Nephron (organoid): ENCODE measurements around the gene BAZ2B.

Experiments
- H3K27ac Mint-ChIP-seq, 3 experiments: 2 replicates each; pipeline ENCODE4 v1.8.0; 2020; ENCODE audit warnings: mixed read lengths in 3 of 3, mild to moderate bottlenecking in 2 of 3, moderate library complexity in 1 of 3
- H3K27me3 Mint-ChIP-seq: 2 replicates; pipeline ENCODE4 v1.8.0; 2021; ENCODE audit warnings: low read depth, mild to moderate bottlenecking, moderate library complexity, mixed read lengths
- H3K36me3 Mint-ChIP-seq: 2 replicates; pipeline ENCODE4 v1.8.0; 2020; ENCODE audit warnings: low read depth, mixed read lengths
- H3K4me1 Mint-ChIP-seq: 2 replicates; pipeline ENCODE4 v1.8.0; 2020; ENCODE audit warnings: mixed read lengths
- H3K4me3 Mint-ChIP-seq, 3 experiments: 2 replicates each; pipeline ENCODE4 v1.8.0; 2020; ENCODE audit warnings: mild to moderate bottlenecking in 3 of 3, mixed read lengths in 3 of 3, moderate library complexity in 2 of 3
- H3K9me3 Mint-ChIP-seq: 2 replicates; pipeline ENCODE4 v1.8.0; 2020; ENCODE audit warnings: mixed read lengths
- CTCF ChIP-seq, 3 experiments: fragments of 200-600 bp; sonication (generic); IDR thresholded peaks; one replicate each; pipeline ENCODE4 v1.5.0; 2021; ENCODE audit warnings: antibody characterized with exemption in 3 of 3; ENCODE audit not compliant: unreplicated experiment in 3 of 3

The BAZ2B gene

DNA sequence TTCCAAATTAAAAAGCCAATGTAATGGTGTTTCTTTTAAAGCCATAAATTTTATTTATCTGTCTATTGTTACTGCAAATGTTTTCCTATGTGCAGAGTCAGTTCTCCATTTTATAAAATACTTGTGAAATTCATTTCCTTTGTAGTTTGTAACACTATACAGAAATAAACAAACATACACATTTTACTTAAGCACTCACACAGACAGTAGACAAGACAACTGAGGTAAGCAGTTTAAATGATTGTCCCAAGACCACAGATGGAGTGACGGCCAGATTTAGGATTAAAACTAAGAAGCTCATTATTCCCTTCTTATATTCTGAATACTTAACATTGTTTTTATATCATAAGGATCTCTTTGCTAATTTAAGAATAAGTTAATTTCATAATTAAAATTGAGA, 100.9 kb downstream of the BAZ2B start:
- H3K4me1 Mint-ChIP-seq = peaks cover 21% of the 10 kb centered on the region
- peaks cover 9% of the 10 kb centered on the region for H3K36me3 Mint-ChIP-seq
- H3K27me3 Mint-ChIP-seq = no peaks in the 10 kb centered on the region
- H3K9me3 Mint-ChIP-seq = no peaks in the 10 kb centered on the region
- no peak for TF ChIP-seq CTCF (IDR thresholded peaks at IDR 0.05; ENCODE audit: unreplicated experiment in 3 of 3)
- peak overlapping the region; percentile 50 to 92 (median 84) for H3K27ac Mint-ChIP-seq
- peak overlapping the region; percentile 58 to 83 (median 72) for H3K4me3 Mint-ChIP-seq

DNA sequence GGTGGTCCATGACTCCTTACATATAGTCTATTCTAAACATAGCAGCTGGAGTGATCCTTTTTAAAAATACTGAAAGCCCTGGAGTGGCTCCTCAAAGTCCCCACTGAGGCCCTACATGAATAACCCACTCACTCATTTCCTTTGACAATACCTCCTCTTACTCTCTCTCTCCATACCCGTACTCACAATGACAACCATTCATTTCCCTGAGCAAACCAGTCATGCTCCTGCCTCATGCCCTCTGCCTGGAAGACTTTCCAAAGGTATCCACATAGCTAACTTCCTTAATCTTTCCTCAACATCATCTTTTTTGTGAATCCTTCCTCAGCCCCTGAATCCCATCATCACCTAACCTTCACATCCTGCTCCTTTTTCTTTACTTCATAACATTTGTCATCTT, 102.6 kb downstream of the BAZ2B start:
- H3K9me3 Mint-ChIP-seq = no peaks in the 10 kb centered on the region
- H3K27me3 Mint-ChIP-seq = no peaks in the 10 kb centered on the region
- H3K36me3 Mint-ChIP-seq = peaks cover 4% of the 10 kb centered on the region
- peaks cover 21% of the 10 kb centered on the region for H3K4me1 Mint-ChIP-seq
- TF ChIP-seq CTCF (IDR thresholded peaks at IDR 0.05; ENCODE audit: unreplicated experiment in 3 of 3) = no peak
- H3K4me3 Mint-ChIP-seq = no peak overlapping the region
- no peak overlapping the region for H3K27ac Mint-ChIP-seq

DNA sequence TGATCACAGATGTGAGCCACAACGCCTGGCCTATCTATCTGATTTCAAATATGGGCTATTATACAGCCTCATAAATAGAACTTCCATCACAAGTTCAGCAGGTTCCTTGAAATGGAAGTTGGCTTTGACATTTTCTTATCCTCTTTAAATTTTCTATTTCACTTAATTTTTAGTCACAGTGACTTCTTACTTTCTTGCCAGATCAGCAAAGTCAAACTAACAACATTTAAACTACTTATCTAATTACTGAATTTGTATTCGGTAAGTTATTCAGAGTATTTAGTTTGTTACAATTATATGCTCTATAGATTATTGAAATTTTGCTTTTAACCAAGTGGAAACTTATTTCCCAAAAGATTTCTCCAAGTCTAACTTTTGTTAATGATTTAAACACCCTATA, 108.2 kb downstream of the BAZ2B start:
- peaks cover 2% of the 10 kb centered on the region for H3K9me3 Mint-ChIP-seq
- TF ChIP-seq CTCF (IDR thresholded peaks at IDR 0.05; ENCODE audit: unreplicated experiment in 3 of 3) = no peak
- no peak overlapping the region for H3K4me3 Mint-ChIP-seq
- no peaks in the 10 kb centered on the region for H3K27me3 Mint-ChIP-seq
- H3K27ac Mint-ChIP-seq = no peak overlapping the region
- no peaks in the 10 kb centered on the region for H3K4me1 Mint-ChIP-seq
- peaks cover 2% of the 10 kb centered on the region for H3K36me3 Mint-ChIP-seq

DNA sequence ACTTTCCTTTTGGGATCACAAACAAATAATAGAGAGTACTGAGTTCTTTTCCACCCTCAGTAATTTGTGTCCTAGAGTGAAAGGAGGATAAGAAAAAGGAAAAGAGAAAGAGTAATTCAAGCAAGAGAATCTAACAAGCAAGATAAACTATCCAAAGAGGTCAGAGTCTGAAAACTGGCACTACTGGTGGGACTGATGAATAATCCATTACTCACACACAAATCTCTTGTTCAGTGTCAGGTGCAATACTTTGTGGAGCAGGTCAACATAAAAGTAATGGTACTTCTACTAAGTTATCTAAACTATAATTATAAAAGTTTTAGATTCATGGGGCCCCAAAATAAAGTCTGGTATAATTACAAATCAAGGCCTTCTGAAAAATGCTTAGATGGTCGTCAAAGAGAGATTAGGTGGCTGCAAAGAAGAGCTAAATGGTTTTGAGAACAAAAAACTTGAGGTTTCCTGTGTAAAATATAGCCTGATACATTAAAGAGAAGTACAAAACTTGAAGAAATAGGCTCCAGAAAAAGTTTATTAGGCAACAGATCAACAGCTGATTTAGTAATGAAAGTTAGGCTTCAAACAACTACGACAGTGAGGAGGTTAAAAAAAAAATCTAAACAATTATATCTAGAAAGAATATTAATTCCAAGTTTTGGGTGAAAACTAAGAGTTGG, 109.4 kb downstream of the BAZ2B start:
- Mint-ChIP-seq H3K36me3 (peaks cover 11% of the 10 kb centered on the region), H3K4me3 (no peak overlapping the region), H3K27ac (no peak overlapping the region), H3K27me3 (no peaks in the 10 kb centered on the region), H3K9me3 (peaks cover 8% of the 10 kb centered on the region), H3K4me1 (no peaks in the 10 kb centered on the region)
- no peak for TF ChIP-seq CTCF (IDR thresholded peaks at IDR 0.05; ENCODE audit: unreplicated experiment in 3 of 3)

DNA sequence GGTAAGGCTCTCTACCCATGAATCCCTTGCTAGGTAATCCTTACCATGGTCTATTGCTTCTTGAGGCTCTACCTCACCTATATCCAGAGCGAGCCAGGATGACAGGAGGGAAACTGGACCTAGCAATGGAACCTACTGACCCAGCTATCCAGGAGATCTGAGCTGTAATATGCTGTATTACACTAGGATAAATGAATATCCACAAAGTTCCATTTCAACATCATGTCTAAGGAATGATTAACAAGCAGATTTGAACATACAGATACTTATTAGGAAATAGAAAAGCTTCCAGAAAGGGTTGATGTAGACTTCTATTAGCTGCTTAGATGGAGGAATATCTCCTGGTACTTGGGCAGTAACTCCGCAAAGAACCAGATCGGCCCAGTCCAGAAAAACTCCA, 110.1 kb downstream of the BAZ2B start:
- TF ChIP-seq CTCF (IDR thresholded peaks at IDR 0.05; ENCODE audit: unreplicated experiment in 3 of 3) = no peak
- Mint-ChIP-seq H3K27ac (peak overlapping the region in 1 of 3 experiments; percentile 11), H3K9me3 (peaks cover 10% of the 10 kb centered on the region), H3K36me3 (peaks cover 14% of the 10 kb centered on the region), H3K27me3 (no peaks in the 10 kb centered on the region), H3K4me3 (no peak overlapping the region), H3K4me1 (no peaks in the 10 kb centered on the region)

DNA sequence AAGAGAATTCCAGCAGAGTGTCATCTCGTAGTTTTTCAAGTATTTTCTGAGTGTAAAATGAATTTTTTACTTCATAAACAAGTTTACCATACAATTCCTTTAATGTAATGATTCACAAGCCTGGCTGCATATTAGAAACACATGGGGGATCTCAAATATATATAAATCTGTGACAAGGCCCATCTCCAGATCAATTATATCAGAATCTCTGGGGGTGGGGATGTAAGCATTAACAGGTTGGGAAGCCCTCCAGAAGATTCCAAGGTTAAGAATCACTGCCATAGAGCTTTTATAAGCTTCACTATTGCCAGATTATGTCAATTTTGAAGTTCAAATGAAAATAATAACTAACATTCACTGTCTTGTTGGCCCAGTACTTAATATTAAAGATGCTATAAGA, 111.2 kb downstream of the BAZ2B start:
- Mint-ChIP-seq H3K36me3 (peaks cover 19% of the 10 kb centered on the region), H3K27me3 (no peaks in the 10 kb centered on the region), H3K4me1 (no peaks in the 10 kb centered on the region), H3K4me3 (no peak overlapping the region), H3K27ac (no peak overlapping the region), H3K9me3 (peaks cover 11% of the 10 kb centered on the region)
- TF ChIP-seq CTCF (IDR thresholded peaks at IDR 0.05; ENCODE audit: unreplicated experiment in 3 of 3) = no peak
